PC-9 (cell line): ENCODE results near the gene MORC4. TPM values are rescaled to one million over a fixed set of nuclear protein-coding genes. Genes with fewer than 3 reads are reported as not detected.
A peak's percentile ranks its signal among the peaks of the same experiment; 100 is the strongest.

Experiments
- Bru-seq: library from RNA; stranded (reverse); fragments of 400-500 nt; gene quantifications from one replicate; lab custom pipeline; 2021; lab: Mats Ljungman, UMichigan
- BruChase-seq, 2 experiments: library from RNA; stranded (reverse); fragments of 400-500 nt; gene quantifications; one replicate each; lab custom pipeline; 2021; lab: Mats Ljungman, UMichigan
- BruUV-seq: library from RNA; stranded (reverse); fragments of 400-500 nt; replicated peaks from 2 replicates; lab custom pipeline; 2021; lab: Mats Ljungman, UMichigan
- CTCF ChIA-PET: fragments of 300-600 bp; sonication (Branson Sonifier 250); formaldehyde crosslinking; loops from one replicate; lab custom pipeline; 2022; ENCODE audit warnings: antibody characterized with exemption; lab: Charles Lee
- POLR2A ChIA-PET: fragments of 300-600 bp; sonication (Branson Sonifier 250); formaldehyde crosslinking; loops from one replicate; lab custom pipeline; 2022; ENCODE audit warnings: antibody characterized with exemption; ENCODE audit not compliant: unreplicated experiment; lab: Charles Lee
- DNase-seq, 2 experiments: peaks; one replicate each; pipeline versions ENCODE4 v3.0.0 to v3.0.0-alpha.2; 2015 to 2022; ENCODE audit warnings: mixed read lengths in 1 of 2
- H2AFZ ChIP-seq: fragments of 200-600 bp; sonication (generic); 2 replicates; pipeline ENCODE4 v1.8.1; 2017; ENCODE audit warnings: antibody characterized with exemption
- H3F3A ChIP-seq: fragments of 200-600 bp; sonication (generic); 2 replicates; pipeline ENCODE4 v1.8.1; 2017; ENCODE audit warnings: antibody characterized with exemption, mild to moderate bottlenecking, low read depth; ENCODE audit not compliant: insufficient read depth
- H3K27ac ChIP-seq: fragments of 200-600 bp; sonication (generic); 2 replicates; pipeline ENCODE4 v1.6.1; 2016; ENCODE audit warnings: mixed run types
- H3K27me3 ChIP-seq: fragments of 200-600 bp; sonication (generic); 2 replicates; pipeline ENCODE4 v1.6.1; 2016; ENCODE audit warnings: low read depth, mixed run types; ENCODE audit not compliant: insufficient read depth
- H3K36me3 ChIP-seq: fragments of 200-600 bp; sonication (generic); 2 replicates; pipeline ENCODE4 v1.6.1; 2016; ENCODE audit warnings: low read depth, mixed run types
- H3K4me1 ChIP-seq: fragments of 200-600 bp; sonication (generic); replicated peaks from 2 replicates; pipeline ENCODE4 v1.6.1; 2016; ENCODE audit warnings: mixed run types; ENCODE audit not compliant: insufficient read depth
- H3K4me2 ChIP-seq: fragments of 200-600 bp; sonication (generic); 2 replicates; pipeline ENCODE4 v1.6.1; 2017; ENCODE audit warnings: mixed run types
- H3K4me3 ChIP-seq: fragments of 200-600 bp; sonication (generic); 2 replicates; pipeline ENCODE4 v1.6.1; 2016; ENCODE audit warnings: mixed run types
- H3K79me2 ChIP-seq: fragments of 200-600 bp; sonication (generic); 2 replicates; pipeline ENCODE4 v1.6.1; 2017; ENCODE audit warnings: low read depth, mixed run types
- H3K9me2 ChIP-seq: fragments of 200-600 bp; sonication (generic); 2 replicates; pipeline ENCODE4 v1.8.1; 2017; ENCODE audit warnings: mild to moderate bottlenecking; ENCODE audit not compliant: insufficient read depth
- H3K9me3 ChIP-seq: fragments of 200-600 bp; sonication (generic); 2 replicates; pipeline ENCODE4 v1.8.1; 2016; ENCODE audit warnings: low read depth; ENCODE audit not compliant: insufficient read depth
- H4K20me1 ChIP-seq: fragments of 200-600 bp; sonication (generic); 2 replicates; pipeline ENCODE4 v1.8.1; 2017; ENCODE audit not compliant: insufficient read depth
- EZH2 ChIP-seq: fragments of 200-600 bp; sonication (generic); IDR thresholded peaks from 2 replicates; pipeline ENCODE4 v1.8.0; 2017; ENCODE audit warnings: antibody characterized with exemption, low read depth
- intact Hi-C: fragments of 100-400 bp; cut with micrococcal nuclease; formaldehyde crosslinking; loops from one replicate; pipeline ENCODE4 v1.10.0; 2022; ENCODE audit not compliant: unreplicated experiment
- long read RNA-seq: library from polyadenylated mRNA; stranded (forward); transcript quantifications from one replicate; pipeline ENCODE4 v2.0.0, GENCODE V29; 2022
- total RNA-seq: library from RNA; stranded (reverse); gene quantifications from 2 replicates; pipeline ENCODE4 v1.2.3, GENCODE V29; 2021
- TF ChIP-seq, protein P1 (sequence below): fragments of 200-600 bp; sonication (generic); conservative IDR thresholded peaks from 2 replicates; pipeline ENCODE4 v1.6.1; 2017; ENCODE audit warnings: mixed run types, antibody characterized with exemption, mild to moderate bottlenecking, moderate library complexity

Gene MORC4
- total RNA-seq, result 10.8 and 11.1 TPM in 2 replicates
- percentile 50 among the genes with signal in this experiment for Bru-seq, nascent RNA
- percentile 52 among the genes with signal in this experiment for BruChase-seq, experiment 1, labeled RNA remaining after a 2-hour chase
- BruChase-seq, experiment 2, labeled RNA remaining after a 6-hour chase, result percentile 51 among the genes with signal in this experiment
- long read RNA-seq, transcript MORC4-202 (17 exons, 3,834 nt), result major isoform, 6 of 18 reads
- long read RNA-seq, partial matches to known transcripts, result 1 of 18 reads
- long read RNA-seq, other reads (novel, unspliced or antisense), result 7 of 18 reads

- no peaks in the 10 kb centered on the region for H3K9me2 ChIP-seq
- CTCF ChIA-PET, result no interaction called here
- no peaks in the 10 kb centered on the region for H3K27me3 ChIP-seq
- no peak within 1 kb of the TSS for H3K27ac ChIP-seq
- BruUV-seq, result no TSS peak
- POLR2A ChIA-PET, result no interaction called here
- intact Hi-C loops, result loop anchor here (1.0 to 2.0 kb wide), 2 partner anchors 198 to 207 kb away; partner anchors contain the start of genes DNAAF6, NUP62CL and TBC1D8B
- H3K79me2 ChIP-seq, result no peaks in the 10 kb centered on the region
- no peaks in the 10 kb centered on the region for H3F3A ChIP-seq
- no peaks in the 10 kb centered on the region for H3K9me3 ChIP-seq
- peak within 1 kb of the TSS; percentile 93 for H3K4me2 ChIP-seq
- H3K4me3 ChIP-seq, result peak within 1 kb of the TSS; percentile 75
- TF ChIP-seq, protein P1, sequence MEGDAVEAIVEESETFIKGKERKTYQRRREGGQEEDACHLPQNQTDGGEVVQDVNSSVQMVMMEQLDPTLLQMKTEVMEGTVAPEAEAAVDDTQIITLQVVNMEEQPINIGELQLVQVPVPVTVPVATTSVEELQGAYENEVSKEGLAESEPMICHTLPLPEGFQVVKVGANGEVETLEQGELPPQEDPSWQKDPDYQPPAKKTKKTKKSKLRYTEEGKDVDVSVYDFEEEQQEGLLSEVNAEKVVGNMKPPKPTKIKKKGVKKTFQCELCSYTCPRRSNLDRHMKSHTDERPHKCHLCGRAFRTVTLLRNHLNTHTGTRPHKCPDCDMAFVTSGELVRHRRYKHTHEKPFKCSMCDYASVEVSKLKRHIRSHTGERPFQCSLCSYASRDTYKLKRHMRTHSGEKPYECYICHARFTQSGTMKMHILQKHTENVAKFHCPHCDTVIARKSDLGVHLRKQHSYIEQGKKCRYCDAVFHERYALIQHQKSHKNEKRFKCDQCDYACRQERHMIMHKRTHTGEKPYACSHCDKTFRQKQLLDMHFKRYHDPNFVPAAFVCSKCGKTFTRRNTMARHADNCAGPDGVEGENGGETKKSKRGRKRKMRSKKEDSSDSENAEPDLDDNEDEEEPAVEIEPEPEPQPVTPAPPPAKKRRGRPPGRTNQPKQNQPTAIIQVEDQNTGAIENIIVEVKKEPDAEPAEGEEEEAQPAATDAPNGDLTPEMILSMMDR, result no peak
- TF ChIP-seq EZH2, result no peak
- 0 out of 2 replicates have a peak, but pooled peaks cover 6% of the 10 kb centered on the region for H3K4me1 ChIP-seq
- peak; percentile 86 to 91 for DNase-seq
- H3K36me3 ChIP-seq, result no peaks in the 10 kb centered on the region
- peak within 1 kb of the TSS; percentile 85 for H2AFZ ChIP-seq
- H4K20me1 ChIP-seq, result no peaks in the 10 kb centered on the region
These were observed at the start of gene MORC4 for GRCh38 chrX:107000013-107000515. MORC4 (minus strand) TSS chrX:107000212; CDS start chrX:106999969, 243 bp downstream.

DNA sequence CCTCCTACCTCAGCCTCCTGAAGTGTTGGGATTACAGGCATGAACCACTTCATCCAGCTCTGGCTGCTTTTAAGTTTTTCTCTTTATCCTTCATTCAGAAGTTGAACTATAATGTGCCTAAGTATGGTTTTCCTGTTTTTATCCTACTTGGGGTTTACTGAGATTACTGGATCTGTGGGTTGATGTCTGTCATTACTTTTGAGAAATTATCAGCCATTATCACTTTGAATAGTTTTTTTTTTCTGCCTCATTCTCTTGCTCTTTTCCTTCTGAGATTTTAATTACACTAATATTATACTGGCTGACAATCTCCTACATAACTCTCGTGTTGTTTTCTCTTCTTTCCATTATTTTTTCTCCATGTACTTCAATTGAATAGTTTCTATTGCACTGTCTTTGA, 47.6 kb upstream of the MORC4 start:
- intact Hi-C loops, result no loop called here
- H3K79me2 ChIP-seq, result peaks cover 31% of the 10 kb centered on the region

DNA sequence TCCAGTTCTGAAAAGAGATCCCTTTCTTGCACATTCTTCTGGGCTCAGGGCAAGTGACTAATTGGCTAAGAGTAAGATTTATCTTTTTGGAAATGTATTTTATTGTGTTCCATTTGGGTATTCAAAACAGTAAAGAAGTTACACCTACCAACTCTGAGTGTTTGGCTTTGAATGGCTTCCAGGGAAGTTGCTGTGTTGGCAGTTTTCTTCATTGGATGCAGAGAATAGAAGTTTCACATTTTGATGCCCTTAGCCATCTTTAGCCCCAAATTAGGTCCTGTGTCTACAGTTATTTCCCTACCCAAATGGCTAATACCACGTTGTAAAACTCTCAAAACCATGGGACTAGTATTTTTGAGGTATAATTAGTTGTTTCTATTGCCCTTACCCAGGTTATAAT, 29.7 kb upstream of the MORC4 start:
- intact Hi-C loops, result loop anchor here (10.0 kb wide), 3 partner anchors 295 to 625 kb away; no protein-coding TSS in a partner anchor

More for the DNA sequence above, 47.6 kb upstream of the MORC4 start:
- Histone ChIP-seq H3K4me1 (no peaks in the 10 kb centered on the region; the same call in 1 of the 2 replicates), H3F3A (no peaks in the 10 kb centered on the region), H3K36me3 (no peaks in the 10 kb centered on the region), H3K4me2 (no peak overlapping the region), H3K4me3 (no peak overlapping the region), H3K9me2 (no peaks in the 10 kb centered on the region), H3K9me3 (no peaks in the 10 kb centered on the region), H2AFZ (no peak overlapping the region), H3K27ac (no peak overlapping the region), H3K27me3 (no peaks in the 10 kb centered on the region), H4K20me1 (no peaks in the 10 kb centered on the region)
- DNase-seq, result no peak
- no TSS peak for BruUV-seq
- no peak for TF ChIP-seq EZH2
- TF ChIP-seq, protein P1, result no peak
- ChIA-PET POLR2A (no interaction called here), CTCF (no interaction called here)

More for the DNA sequence above, 29.7 kb upstream of the MORC4 start:
- Histone ChIP-seq H3K79me2 (no peaks in the 10 kb centered on the region), H4K20me1 (no peaks in the 10 kb centered on the region), H3K27ac (no peak overlapping the region), H2AFZ (no peak overlapping the region), H3K4me1 (no peaks in the 10 kb centered on the region), H3K4me3 (no peak overlapping the region), H3F3A (no peaks in the 10 kb centered on the region), H3K4me2 (no peak overlapping the region), H3K9me2 (no peaks in the 10 kb centered on the region), H3K9me3 (no peaks in the 10 kb centered on the region), H3K27me3 (no peaks in the 10 kb centered on the region), H3K36me3 (no peaks in the 10 kb centered on the region)
- no TSS peak for BruUV-seq
- TF ChIP-seq, protein P1, result no peak
- TF ChIP-seq EZH2, result no peak
- POLR2A ChIA-PET, result no interaction called here
- DNase-seq, result no peak
- CTCF ChIA-PET, result interaction anchor here (0.7 kb wide), 1 partner anchor 131 kb away, joined by 4 read pairs; no protein-coding TSS in a partner anchor
